Fibroblast of skin of back (primary cell): Measurements from ENCODE around the gene RNF145.
A peak's percentile ranks its signal among the peaks of the same experiment; 100 is the strongest.
"Not testable (repeated sequence)": the region's sequence is repeated elsewhere in the genome, so short reads cannot be mapped to it uniquely, and the experiment has no call there.

Experiments
- DNase-seq: peaks from one replicate; pipeline ENCODE4 v3.0.0-alpha.2; 2013

Gene RNF145

DNA sequence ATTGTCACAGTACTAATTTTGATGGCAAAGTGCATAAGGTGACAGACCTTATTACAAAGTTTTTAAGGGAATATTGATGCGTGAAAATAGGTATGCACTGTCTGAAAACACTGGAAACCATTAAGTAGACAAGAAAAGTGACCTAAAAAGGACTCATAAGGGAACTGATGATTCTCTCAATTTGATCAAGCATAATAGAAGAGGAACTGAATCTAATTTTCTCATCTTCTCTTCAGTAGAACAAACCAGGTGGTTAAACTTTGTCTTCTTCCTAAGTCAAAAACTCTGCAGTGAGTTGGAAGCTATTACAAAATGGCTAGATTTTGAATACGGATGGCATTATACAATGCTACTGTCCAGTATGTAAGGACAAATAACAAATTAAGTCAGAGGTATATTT, 53.4 kb downstream of the RNF145 start:
- no peak for DNase-seq

DNA sequence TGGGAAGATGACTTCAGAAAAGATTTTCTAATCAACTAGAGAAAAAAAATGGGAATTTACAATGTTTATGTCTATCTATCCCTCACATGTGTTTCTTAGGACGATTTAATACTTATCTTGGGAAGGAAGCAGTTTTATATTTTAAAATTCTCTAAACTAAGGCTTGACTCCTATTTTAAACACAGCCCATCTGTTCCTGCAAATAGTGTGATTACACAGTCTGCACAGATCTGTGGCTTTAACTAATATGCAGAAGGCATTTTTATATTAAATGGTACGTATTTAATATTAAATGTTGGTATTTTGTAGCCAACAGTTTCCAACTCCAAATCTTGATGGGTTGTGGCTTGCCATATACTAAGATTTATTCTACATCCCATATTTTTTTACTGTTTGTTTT, 56.5 kb downstream of the RNF145 start:
- no peak for DNase-seq

DNA sequence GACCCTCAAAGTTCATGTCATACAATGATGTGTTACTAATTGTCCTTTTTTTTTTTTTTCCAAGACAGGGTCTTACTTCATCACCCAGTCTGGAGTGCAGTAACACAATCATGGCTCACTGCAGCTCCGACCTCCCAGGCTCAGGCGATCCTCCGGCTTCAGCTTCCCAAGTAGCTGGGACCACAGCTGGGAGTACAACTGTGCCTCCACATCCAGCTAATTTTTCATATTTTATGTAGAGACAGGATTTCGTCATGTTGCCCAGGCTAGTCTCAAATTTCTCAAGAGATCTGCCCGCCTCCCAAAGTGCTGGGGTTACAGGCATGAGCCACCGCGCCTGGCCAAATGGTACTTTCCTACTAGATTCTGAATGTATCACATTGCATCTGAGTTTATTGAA, 60.3 kb downstream of the RNF145 start:
- no peak for DNase-seq

DNA sequence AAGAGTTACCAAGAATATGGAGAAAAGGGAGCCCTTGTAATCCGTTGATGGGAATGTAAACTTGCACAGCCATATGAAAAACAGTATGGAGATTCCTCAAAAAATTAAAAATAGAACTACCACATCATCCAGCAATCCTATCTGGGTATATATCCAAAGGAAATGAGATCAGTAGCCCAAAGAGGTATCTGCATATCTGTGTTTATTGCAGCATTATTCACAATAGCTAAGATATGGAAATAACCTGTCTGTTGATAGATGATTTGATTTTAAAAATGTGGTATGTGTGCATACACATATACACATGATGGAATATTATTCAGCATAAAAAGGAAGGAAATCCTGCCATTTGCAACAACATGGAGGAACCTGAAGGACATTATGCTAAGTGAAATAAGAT, 61.4 kb downstream of the RNF145 start:
- DNase-seq: no peak

DNA sequence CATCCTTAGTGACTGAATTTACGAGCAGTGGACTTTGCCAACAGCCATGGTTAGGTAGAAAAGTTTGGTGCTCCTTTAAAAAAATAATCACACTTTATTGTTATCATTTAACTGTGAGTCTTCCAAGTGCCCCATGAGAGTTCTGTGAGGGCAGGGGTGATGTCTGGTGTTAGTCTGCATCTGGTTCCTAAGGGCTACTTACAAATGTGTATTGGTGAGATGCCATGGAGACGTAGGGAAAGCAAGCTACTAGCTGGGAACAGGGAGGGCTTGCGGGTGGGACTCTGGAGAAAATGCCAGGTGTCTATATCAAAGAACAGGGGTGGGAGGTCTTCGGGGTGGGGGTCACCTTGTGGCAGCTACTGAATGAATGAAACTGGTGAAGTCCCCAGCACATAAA, 62.5 kb downstream of the RNF145 start:
- DNase-seq: no peak

DNA sequence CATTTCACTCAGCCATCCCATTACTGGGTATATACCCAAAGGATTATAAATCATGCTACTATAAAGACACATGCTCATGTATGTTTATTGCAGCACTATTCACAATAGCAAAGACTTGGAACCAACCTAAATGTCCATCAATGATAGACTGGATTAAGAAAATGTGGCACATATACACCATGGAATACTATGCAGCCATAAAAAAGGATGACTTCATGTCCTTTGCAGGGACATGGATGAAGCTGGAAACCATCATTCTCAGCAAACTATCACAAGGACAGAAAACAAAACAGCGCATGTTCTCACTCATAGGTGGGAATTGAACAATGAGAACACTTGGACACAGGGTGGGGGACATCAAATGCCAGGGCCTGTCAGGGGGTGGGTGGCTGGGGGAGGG, 64.2 kb downstream of the RNF145 start:
- DNase-seq: not testable (repeated sequence)

DNA sequence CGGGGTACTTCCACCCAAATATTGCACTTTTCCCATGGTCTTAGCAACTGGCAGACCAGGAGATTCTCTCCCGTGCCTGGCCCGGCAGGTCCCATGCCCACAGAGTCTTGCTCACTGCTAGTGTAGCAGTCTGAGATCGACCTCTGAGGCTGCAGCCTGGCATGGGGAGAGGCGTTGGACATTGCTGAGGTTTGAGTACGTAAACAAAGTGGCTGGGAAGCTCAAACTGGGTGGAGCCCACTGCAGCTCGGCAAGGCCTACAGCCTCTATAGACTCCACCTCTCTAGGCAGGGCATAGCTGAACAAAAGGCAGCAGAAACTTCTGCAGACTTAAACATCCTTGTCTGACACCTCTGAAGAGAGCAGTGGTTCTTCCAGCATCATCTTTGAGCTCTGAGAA, 69.6 kb downstream of the RNF145 start:
- no peak for DNase-seq

DNA sequence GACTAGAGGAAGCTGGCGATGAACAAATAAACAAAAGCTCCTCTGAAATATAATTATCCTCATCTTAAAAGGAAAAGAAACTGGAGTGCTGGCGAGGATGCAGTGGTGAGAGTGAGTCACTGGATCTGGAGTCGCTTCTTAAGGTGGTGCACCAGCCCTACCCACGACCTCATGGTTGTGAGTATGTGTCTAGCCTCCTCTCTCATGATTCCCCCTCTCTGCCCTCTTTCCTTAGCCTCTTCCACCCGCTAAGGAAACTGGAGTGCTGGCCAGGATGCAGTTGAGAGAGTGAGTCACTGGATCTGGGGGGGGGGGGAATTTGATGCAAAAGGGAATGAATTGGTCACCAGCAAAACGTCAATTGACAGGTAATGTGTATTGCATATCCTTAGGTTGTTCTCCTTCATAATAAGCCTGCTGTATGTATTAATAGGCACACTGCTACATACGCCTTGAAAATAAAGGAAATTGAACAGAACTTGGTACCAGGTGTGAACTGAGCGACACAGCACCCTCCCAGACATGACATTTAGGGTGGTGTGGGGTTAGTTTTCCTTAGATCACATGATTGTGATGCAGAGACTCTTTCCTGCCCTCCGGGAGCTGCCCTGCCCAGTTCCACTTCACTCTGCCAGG, 73.3 kb downstream of the RNF145 start:
- peak; percentile 81 for DNase-seq

DNA sequence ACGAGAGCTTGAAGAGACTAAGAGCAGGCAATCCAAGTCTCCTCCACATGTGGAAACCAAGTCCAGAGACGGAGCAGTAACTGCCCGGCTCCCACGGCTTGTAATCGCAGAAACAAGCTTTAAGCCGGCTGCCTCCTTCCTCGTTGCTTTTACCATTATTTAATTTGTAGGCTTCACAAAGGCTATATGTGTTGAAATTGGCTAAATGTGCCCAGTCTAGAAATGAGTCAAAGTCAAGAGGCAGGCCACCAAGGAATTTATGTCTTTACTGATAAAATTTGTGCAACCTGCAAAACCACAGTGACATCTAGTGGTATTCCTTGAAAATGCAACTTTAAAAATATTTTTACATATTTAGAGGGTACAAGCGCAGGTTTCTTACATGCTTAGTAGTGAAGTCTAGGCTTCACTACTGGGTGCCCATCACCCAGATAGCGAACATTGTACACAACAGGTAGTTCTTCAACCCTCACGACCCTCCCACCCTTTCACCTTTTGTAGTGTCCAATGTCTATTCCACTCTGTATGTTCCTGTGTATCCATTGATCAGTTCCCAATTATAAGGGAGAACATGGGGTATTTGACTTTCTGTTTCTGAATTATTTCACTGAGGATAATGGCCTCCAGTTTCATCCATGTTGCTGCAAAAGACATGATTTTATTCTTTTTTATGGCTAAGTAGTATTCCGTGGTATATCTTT, 76.2 kb downstream of the RNF145 start:
- peak; percentile 80 for DNase-seq

DNA sequence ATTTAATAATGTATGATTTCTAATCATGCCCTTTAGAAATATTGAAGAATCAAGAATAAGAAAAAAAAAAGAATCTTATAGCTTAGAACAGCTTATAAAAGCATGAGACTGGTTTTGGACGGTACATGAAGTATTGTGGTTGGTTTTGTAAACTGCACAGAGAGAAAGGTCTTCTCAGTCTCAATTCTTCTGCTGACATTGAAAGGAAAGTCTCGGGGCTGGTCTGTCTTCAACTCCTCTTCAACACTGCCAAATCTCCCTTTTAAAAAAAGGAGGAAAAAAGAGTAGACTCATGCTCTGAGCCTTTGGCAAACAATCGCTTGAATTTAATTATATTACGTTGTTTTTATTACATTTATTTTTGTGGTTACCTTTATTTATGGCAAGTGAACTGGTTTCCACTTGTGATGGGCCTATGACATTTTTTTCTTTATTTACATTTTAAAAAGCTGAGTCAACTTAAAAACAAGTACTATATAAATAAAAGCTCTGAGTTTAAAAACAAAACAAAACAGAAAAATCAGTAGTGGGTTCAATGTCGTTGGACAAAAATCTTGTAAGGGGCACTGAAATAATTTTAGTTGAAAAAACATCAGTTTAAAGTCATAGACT, 76.8 kb downstream of the RNF145 start:
- DNase-seq: no peak

DNA sequence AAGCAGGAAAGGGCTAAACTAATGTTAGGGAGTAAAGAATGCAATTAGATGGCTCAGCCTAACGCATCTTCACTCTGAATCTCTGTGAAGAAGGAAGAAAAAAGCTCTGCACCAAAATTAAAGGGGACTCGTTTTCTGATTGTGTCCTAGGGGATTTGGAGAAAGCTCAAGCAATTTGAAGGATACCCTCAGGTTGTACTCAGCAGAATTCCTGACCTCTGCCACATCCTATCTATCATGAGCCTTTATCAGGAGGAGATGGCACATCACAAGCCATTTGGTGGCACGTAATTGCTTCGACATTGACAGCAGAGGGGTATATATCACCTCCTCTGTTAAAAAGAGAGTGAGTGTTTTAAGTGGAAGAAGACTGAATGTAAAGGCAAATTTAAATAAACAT, 77.4 kb downstream of the RNF145 start:
- DNase-seq: no peak

DNA sequence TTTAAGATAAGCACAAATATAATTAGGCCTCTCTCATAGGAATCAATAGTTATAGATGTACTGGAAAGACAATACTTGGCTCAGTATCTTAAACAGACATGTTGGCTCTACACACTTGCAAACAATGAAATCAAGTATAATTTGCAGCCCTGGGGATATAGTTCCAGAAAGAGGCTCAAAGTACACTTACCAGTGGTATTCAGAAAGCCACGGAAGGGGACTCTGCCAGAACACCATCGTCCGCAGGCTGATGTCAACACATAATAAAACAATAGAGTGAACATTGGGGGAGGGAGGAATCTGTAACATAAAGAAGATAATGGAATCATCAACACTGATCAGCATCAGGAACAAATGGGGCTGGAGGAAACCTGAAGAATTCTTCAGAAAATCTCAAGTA, 78.5 kb downstream of the RNF145 start:
- DNase-seq: no peak

DNA sequence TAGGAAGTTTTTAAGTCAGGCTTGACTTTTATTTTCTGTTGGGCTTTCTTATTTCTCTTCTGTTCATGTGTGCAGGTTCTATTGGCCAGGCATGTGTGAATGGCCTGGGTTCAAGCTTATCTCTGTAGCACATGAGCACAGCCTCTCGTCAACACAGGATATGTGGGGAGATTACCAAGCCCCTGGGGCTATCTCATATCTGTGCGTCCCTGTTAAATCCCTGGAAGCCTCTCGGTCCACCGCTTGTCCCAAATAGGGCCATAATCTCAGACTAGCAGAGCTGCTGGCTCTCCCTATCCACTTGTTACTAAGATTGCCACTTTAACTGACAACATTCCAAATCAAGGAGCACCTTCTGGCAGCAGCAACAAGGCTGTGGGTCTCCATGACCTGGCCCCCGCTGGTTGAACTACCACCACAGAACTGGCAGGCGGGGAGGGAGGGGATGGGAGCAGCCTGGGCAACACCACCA, 81.2 kb downstream of the RNF145 start:
- no peak for DNase-seq

DNA sequence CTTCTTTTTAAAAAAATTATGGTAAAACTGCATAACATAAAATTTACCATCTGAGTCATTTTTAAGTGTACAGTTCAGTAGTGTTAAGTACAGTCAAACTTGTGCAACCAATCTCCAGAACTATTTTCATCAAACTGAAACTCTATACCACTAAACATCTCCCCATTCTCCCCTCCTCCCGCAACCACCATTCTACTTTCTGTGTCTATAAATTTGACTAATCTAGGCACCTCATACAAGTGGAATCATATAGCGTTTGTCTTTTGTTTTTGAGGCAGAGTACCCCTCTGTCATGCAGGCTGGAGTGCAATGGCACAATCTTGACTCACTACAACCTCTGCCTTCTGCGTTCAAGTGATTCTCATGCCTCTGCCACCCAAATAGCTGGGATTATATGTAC, 85.7 kb downstream of the RNF145 start:
- no peak for DNase-seq

DNA sequence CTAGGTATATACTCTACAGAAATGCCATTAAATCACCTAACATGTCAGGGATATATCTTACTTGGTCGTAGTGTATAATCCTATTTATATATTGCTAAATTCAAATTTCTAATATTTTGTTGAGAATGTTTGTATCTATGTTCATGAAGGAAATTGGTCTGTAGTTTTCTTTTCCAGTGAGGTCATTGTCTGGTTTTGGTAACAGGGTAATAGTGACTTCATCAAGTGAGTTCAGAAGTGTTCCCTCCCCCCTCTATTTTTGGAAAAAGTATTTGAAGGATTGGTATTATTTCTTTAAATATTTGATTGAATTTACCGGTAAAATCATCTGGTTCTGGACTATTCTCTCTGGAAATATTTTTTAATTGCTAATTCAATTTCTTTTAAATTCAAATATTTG, 86.2 kb downstream of the RNF145 start:
- DNase-seq: no peak

DNA sequence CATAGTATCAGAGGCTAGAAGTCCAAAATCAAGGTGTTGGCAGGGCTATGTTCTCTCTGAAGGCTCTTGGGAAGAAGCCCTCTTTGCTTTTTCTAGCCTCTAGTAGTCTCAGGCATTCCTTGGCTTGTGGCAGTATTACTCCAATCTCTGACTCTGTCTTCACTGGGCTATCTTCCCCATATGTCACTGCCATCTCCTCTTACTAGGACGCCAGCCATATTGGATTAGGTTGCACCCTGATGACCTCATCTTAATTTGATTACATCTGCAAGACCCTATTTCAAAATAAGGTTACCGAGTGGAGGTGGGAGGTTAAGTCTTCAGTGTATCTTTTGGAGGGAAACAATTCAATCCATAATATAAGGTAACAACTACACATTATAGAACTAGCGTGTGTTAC, 88.3 kb downstream of the RNF145 start:
- no peak for DNase-seq

DNA sequence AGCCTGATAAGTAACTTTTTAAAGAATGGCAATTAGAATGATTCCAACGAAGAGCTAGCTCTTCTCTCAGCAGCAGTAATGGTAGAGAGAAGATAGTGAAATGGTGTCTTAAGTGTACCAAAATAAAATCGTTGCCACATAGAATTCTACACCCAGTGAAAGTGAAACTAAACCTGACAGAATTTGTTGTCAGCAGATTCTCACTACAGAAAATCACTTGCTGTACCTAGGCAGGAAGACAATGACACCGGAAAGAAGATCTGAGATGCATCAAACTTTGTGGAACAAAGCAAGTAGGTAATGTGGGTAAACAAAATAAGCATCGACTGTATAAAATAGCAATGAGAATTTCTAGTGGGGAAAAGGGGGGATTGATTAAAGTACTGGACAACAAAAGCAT, 88.9 kb downstream of the RNF145 start:
- DNase-seq: no peak

DNA sequence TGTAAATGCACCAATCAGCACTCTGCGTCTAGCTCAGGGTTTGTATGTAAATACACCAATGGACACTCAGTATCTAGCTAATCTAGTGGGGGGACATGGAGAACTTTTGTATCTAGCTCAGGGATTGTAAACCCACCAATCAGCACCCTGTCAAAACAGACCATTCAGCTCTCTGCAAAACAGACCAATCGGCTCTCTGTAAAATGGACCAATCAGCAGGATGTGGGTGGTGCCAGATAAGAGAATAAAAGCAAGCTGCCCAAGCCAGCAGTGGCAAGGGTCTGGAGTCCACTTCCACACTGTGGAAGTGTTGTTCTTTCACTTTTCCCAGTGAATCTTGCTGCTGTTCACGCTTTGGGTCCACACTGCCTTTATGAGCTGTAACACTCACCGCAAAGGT, 89.5 kb downstream of the RNF145 start:
- not testable (repeated sequence) for DNase-seq

DNA sequence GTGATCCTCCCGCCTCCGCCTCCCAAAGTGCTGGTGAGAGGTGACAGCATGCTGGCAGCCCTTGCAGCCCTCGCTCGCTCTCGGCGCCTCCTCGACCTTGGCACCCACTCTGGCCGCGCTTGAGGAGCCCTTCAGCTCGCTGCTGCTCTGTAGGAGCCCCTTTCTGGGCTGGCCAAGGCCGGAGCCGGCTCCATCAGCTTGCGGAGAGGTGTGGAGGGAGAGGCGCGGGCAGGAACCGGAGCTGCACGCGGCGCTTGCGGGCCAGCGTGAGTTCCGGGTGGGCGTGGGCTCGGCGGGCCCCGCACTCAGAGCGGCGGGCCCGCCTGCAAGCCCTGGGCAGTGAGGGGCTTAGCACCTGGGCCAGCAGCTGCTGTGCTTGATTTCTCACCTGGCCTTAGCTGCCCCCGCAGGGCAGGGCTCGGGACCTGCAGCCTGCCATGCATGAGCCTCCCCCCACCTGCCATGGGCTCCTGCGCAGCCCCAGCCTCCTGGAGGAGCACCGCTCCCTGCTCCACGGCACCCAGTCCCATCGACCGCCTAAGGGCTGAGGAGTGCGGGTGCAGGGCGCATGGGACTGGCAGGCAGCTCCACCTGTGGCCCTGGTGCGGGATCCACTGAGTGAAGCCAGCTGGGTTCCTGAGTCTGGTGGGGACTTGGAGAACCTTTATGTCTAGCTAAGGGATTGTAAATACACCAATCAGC, 90.2 kb downstream of the RNF145 start:
- not testable (repeated sequence) for DNase-seq

DNA sequence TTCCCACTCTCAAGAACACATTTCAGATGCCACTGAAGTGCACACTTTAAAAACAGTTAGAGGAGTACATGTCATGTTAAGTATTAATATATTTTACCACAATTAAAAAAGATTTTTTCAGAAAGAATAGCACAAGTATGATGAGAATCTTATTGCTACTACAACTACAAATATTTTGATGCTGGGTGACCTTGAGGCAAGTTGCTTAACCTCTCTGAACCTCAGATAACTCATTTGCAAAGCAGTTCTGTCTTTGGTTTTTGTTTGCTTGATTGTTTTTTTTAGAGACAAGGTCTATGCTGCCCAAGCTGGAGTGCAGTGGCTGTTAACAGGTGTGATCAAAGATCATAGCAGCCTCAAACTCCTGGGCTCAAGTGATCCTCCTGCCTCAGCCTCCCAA, 95.9 kb downstream of the RNF145 start:
- no peak for DNase-seq

DNA sequence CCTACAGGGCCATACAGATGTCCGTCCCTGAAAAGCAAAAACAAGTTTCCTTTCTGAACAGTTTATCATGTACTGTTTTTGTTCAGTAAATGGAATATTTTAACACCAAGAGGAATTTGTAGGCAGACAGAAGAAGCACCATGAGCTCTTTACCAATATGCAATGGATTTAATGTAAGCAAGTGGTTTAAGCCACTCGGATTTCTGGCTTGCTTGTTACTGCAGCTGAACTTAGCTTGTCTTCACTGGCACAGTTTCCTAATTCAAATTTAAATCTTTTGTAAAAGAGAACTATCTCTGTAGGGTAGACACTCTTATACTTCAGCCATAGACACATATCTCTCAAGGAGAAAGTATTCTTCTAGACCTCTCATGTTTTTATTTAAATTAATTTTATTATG, 96.9 kb downstream of the RNF145 start:
- no peak for DNase-seq
